ELR (cell line): ENCODE results near the gene ASGR2.
"Not testable (repeated sequence)": the region's sequence is repeated elsewhere in the genome, so short reads cannot be mapped to it uniquely, and the experiment has no call there.

Source experiments
- DNase-seq: peaks from one replicate; pipeline ENCODE4 v3.0.0-alpha.2; 2015; ENCODE audit warnings: low read depth

The ASGR2 gene

GRCh38 chr17:7098802-7099459 is 15.7 kb downstream of the ASGR2 start:
- no peak for DNase-seq

- no peak for DNase-seq
Measured at GRCh38 chr17:7097940-7098339, 16.7 kb downstream of the ASGR2 start.

DNA sequence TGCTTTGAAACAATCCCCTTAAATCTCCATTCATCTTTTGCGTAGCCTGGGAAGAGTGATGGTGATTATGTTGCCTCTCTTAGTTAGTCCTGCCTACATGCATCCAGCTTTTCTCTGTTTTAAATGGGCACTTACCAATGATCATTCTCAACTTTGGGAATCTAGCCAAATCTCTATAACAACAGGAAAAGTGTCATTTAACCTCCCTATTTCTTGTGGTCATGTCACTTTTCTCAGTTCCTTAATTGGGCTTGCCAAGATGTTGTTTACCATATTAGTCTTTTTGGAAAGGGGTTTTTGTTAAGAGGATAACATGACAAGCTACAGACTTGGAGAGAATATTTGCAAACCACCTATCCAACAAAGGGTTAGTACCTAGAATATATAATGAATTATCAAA is 19.0 kb downstream of the ASGR2 start:
- DNase-seq: no peak

GRCh38 chr17:7094652-7095019 is 20.0 kb downstream of the ASGR2 start:
- no peak for DNase-seq

- not testable (repeated sequence) for DNase-seq
Measured at GRCh38 chr17:7091311-7092005, 23.2 kb downstream of the ASGR2 start.

DNA sequence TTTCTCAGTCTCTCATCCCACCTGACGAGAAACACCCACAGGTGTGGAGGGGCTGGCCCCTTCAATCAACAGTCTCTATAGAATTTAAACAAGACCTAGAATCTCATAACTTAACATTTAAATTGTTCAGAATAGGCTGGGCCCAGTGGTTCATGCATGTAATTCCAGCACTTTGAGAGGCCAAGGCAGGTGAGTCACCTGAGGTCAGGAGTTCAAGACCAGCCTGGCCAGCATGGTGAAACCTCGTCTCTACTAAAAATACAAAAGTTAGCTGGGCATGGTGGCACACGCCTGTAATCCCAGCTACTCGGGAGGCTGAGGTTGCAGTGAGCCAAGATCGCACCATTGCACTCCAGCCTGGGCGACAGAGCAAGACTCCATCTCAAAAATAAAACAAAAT is 25.1 kb downstream of the ASGR2 start:
- DNase-seq: not testable (repeated sequence)

DNA sequence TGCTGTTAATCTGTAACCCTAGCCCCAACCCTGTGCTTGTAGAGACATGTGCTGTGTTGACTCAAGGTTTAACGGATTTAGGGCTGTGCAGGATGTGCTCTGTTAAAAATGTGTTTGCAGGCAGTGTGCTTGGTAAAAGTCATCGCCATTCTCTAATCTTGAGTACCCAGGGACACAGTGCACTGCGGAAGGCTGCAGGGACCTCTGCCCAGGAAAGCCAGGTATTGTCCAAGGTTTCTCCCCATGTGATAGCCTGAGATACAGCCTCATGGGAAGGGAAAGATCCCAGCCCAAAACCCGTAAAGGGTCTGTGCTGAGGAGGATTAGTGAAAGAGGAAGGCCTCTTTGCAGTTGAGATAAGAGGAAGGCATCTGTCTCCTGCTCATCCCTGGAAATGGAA is 26.2 kb downstream of the ASGR2 start:
- DNase-seq: not testable (repeated sequence)

GRCh38 chr17:7084088-7084487 is 30.5 kb downstream of the ASGR2 start:
- no peak for DNase-seq

DNA sequence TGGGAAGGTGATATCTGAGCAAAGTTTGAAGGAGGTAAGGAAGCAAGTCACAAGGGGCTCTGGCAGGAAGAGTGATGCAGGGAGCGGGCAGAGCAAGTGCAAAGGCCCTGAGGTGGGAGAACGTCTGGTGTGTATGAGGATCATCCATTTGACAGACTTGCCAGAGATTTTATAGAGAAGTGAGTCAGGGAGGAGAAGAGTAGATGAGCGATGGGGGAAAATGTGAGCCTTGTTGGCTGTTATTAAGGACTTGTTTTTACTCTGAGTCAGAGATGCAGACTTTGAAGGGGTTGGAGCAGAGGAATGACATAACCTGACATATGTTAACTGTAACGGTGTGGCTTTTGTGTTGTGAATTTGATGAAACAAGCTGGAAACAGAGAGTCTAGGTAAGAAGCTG is 31.0 kb downstream of the ASGR2 start:
- peak; percentile 21 for DNase-seq

DNA sequence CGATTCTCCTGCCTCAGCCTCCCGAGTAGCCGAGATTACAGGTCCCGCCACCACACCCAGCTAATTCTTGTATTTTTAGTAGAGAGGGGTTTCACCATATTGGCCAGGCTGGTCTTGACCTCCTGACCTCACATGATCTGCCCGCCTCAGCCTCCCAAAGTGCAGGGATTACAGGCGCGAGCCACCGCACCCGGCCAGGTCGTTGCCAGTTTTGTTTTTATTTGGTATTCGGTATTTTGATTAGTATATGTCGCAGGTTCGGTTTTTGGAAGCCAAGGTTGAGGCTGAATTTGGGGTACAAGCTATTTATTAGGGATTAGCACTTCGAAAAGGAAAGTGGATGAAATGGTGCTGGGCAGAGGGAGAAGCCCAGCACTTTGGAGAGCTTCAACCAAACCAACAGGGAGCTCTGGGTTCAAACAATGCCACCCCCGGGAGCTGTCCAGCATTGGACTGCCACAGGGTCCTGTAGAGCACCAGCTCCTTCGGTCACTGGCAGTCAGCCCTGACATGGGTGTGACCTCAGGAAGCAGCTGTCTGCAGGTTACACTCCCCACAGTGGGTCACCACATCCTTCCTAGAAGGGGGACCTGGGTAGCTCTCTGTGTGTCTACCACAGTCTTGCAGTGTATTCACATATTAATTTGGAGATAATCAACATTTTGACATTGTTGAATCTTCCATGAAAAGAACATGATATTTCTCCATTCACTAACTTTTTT is 33.1 kb downstream of the ASGR2 start:
- DNase-seq: no peak

DNA sequence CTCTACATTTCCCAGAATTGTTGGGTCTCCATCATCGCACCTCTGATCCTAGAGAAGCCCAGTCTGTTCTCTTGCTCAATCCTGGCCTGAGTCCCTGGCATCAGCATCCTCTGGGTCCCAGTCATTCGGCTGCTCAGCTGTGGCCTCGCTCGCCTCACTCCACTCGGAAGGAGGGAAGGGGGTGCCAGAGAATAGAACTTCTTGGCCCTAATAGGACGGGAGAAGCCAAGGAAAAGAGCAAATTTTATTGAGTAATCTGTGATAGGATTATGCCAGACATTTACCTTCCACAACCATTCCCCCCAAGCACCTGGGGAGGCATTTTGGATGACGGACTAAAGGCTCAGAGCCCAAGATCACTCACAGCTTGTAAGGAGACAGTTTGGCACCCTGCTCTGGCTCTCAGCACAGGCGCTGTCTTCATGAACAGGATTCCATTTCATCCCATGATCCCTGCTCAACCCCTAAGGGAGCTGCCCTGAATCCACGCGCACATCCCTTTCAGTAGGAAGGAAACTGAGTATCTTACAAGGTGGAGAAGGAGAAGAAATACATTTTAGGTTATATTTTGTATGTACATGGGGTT is 34.1 kb downstream of the ASGR2 start:
- DNase-seq: no peak

DNA sequence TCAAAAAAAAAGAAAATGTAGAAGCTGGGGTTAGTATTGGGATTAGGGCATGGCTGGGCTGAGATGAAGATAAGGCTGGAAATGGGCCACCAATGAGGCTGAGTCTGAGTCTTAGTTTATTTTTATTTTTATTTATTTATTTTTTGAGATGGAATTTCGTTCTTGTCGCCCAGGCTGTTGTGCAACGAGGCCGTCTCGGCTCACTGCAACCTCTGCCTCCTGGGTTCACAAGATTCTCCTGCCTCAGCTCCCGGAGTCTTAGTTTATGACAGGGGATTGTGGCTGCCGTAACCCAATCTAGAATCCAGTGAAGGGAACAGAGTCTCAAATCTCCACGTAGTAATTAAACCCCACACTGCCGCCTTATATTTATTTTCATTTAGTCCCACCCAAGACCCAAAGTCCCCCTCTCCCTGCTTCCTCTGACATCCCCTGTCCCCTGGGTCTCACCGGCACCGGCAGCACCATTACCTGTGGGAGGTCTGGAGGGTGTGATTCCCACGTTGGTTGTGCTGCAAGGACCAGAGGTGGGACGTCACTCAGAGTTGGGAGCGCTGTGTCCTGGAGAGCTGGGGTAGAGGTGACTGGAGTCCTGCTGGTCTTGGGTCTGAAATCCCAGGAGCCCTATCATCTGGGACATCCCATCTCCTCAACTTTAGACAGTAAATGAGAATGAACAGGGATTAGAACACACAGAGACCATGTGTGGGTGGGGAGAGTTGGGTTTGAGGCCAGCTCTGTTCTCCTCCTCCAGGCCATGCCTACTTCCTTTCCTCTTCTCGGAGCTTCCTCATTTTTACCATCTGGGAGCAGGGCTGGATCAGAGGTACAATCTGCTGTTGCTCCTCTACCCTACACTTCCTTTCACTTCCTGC is 34.8 kb downstream of the ASGR2 start, which contains the start of gene CLEC10A:
Gene CLEC10A (minus strand): TSS at position 671 of the 875 bp plus-strand sequence. CDS start 1,439 bp downstream, outside the sequence.
- no peak for DNase-seq

DNA sequence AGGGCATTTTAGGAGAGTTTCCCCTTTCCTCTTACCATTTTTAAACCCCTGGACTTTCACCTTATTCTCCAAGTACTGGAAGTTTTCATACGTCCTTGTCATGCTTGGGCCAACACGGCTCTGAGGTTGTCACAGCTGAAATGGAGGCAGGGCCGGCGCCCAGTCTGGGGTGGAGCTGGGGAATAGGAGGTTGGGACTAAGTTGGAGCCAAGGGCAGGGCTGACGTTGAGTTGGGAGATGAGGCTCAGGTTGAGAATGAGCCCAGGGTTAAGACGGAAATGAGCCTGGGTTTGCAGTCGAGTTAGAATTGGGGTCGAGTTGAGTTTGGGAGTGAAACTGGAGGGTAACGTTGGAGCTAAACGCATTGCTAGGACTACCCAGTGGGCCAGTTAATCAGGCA is 35.9 kb downstream of the ASGR2 start:
- no peak for DNase-seq

GRCh38 chr17:7077911-7078546 is 36.6 kb downstream of the ASGR2 start:
- DNase-seq: no peak

- DNase-seq: no peak
Measured at GRCh38 chr17:7074931-7075330, 39.7 kb downstream of the ASGR2 start.

DNA sequence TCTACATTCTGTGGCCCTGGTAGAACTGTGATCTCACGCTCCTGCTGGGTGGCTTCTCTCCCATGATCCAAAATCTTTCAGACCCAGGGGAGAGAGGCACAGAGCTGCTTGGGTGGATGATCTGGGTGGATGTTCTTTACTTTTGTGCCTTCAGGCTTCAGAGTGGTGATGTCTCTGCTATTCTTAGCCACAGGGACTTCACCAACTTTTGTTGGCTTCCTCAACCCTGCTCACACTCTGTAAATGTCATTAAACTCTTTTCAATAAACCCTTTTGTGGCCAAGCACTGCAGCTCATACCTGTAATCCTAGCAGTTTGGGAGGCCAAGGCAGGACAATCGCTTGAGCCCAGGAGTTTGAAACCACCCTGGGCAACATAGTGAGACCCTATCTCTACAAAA is 42.2 kb downstream of the ASGR2 start:
- DNase-seq: no peak

- no peak for DNase-seq
Measured at GRCh38 chr17:7070712-7071111, 43.9 kb downstream of the ASGR2 start.

DNA sequence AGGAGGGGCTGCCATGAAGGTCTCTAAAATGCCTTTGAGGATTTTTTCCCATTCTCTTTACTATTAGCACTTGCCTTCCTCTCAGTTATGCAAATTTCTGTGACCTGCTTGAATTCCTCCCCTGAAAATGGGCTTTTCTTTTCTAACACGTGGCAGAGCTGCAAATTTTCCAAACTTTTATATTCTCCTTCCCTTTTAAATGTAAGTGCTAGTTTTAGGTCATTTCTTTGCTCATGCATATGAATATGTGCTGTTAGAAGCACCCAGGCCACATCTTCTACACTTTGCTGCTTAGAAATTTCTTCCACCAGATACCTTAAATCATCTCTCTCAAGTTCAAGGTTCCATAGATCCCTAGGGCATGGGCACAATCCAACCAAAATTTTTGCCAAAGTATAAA is 46.4 kb downstream of the ASGR2 start:
- DNase-seq: no peak

DNA sequence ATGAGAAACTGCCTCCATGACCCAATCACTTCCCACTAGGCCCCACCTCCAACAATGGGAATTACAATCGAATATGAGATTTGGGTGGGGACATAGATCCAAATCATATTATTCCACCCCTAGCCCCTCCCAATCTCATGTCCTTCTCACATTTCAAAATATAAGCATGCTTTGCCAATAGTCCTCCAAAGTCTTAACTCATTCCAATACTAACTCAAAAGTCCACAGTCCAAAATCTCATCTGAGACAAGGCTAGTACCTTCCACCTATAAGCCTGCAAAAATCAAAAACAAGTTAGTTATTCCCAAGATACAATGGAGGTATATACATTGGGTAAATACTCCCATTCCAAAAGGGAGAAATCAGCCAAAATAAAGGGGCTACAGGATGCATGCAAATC is 47.4 kb downstream of the ASGR2 start:
- no peak for DNase-seq

DNA sequence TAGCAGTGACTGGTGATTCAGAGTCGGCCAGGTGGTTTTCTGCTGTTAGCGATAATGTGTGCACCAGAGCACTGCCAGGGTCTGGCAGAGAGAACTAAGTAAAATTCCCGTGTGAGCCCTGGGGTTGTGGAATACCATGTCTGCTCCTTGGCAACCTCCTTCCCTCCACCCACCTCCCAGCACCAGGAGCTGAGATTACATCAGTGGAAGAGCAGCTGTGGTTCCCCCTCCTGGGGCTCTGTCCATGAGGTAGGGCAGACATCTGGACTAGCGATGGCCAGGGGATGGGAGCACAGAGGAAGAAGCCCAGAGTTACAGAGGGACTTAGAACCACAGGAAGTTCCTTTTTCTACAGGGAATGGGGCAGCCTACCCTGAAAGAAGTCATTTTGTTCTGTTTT is 50.4 kb downstream of the ASGR2 start:
- no peak for DNase-seq

DNA sequence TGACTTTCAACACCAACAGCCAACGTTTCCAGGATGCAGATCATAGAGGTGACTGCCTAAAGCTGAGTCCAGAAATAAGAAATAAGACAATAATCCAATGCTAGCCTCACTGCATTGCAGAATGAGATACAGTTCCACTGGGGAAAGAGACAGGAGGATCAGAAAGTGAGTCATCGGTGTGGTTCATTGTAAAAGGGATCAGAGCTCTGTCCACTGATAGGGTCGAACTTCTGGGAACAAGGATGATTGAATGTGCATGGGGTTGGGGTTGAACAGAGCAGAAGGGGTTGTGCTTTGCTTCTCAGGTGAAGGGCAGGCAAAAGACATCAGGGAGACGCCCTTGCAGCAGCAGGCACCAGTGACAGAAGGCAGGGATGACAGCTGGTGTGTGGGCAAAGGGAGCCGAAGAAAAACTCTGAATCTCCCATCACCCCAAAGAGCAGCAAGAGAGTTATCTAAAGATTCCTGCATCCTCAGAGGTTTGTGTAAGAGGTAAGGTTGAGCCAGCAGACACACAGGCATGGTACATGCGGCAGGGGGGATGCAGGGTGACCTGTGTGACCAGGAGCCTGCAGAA is 51.0 kb downstream of the ASGR2 start:
- DNase-seq: peak; percentile 42
